DOHH2 (cell line): ENCODE results near the gene TMEM273.

Source experiments
- H3F3A ChIP-seq: fragments of 200-600 bp; sonication (generic), shearing (Covaris generic); 2 replicates; pipeline ENCODE4 v1.6.0; 2016; ENCODE audit warnings: antibody characterized with exemption, mild to moderate bottlenecking; ENCODE audit not compliant: control insufficient read depth, insufficient read depth
- H3K27ac ChIP-seq: fragments of 200-600 bp; sonication (generic); 2 replicates; pipeline ENCODE4 v1.5.1; 2014; ENCODE audit warnings: low read depth, mild to moderate bottlenecking, low read length, moderate library complexity
- H3K27me3 ChIP-seq: fragments of 200-600 bp; sonication (generic); 2 replicates; pipeline ENCODE4 v1.6.1; 2014; ENCODE audit warnings: mild to moderate bottlenecking, low read length, mixed read lengths; ENCODE audit not compliant: control insufficient read depth
- H3K36me3 ChIP-seq: fragments of 200-600 bp; sonication (generic); 2 replicates; pipeline ENCODE4 v1.6.1; 2014; ENCODE audit warnings: mild to moderate bottlenecking, low read length, moderate library complexity, mixed read lengths; ENCODE audit not compliant: control insufficient read depth
- H3K4me1 ChIP-seq: fragments of 200-600 bp; sonication (generic); 2 replicates; pipeline ENCODE4 v1.6.1; 2014; ENCODE audit warnings: mild to moderate bottlenecking, low read length, mixed read lengths; ENCODE audit not compliant: control insufficient read depth
- H3K4me2 ChIP-seq: fragments of 200-600 bp; sonication (generic); 2 replicates; pipeline ENCODE4 v1.6.0; 2014; ENCODE audit warnings: mild to moderate bottlenecking, low read length, moderate library complexity
- H3K4me3 ChIP-seq: fragments of 200-600 bp; sonication (generic); 2 replicates; pipeline ENCODE4 v1.5.1; 2014; ENCODE audit warnings: mild to moderate bottlenecking, low read length, mixed read lengths
- H3K79me2 ChIP-seq: fragments of 200-600 bp; sonication (generic); 2 replicates; pipeline ENCODE4 v1.6.1; 2014; ENCODE audit warnings: mild to moderate bottlenecking, low read length, mixed read lengths; ENCODE audit not compliant: control insufficient read depth
- H3K9me2 ChIP-seq: fragments of 200-600 bp; sonication (generic); replicated peaks from 2 replicates; pipeline ENCODE4 v1.6.1; 2014; ENCODE audit warnings: mild to moderate bottlenecking, low read length, mixed read lengths; ENCODE audit not compliant: control insufficient read depth
- H3K9me3 ChIP-seq: fragments of 200-600 bp; sonication (generic); 2 replicates; pipeline ENCODE4 v1.6.1; 2014; ENCODE audit warnings: antibody characterized with exemption, low read length, mixed read lengths; ENCODE audit not compliant: control insufficient read depth, insufficient read depth
- H4K20me1 ChIP-seq: fragments of 200-600 bp; sonication (generic); 2 replicates; pipeline ENCODE4 v1.6.0; 2014; ENCODE audit warnings: low read depth, mild to moderate bottlenecking, antibody characterized with exemption, low read length, moderate library complexity; ENCODE audit not compliant: control insufficient read depth, insufficient read depth
- CTCF ChIP-seq: fragments of 200-600 bp; sonication (generic); IDR thresholded peaks from one replicate; pipeline ENCODE4 v1.5.1; 2014; ENCODE audit warnings: antibody characterized with exemption, mild to moderate bottlenecking, low read depth, low read length; ENCODE audit not compliant: poor library complexity, severe bottlenecking
- EZH2phosphoT487 ChIP-seq: fragments of 200-600 bp; sonication (generic); IDR thresholded peaks from 2 replicates; pipeline ENCODE4 v1.6.1; 2017; ENCODE audit warnings: borderline replicate concordance, mild to moderate bottlenecking, antibody characterized with exemption, low read length, moderate library complexity, mixed read lengths

Gene TMEM273

GRCh38 chr10:49227406-49227805 is 39.2 kb upstream of the TMEM273 start:
- Histone ChIP-seq H3F3A (no peaks in the 10 kb centered on the region), H3K4me1 (no peaks in the 10 kb centered on the region), H3K4me2 (no peak overlapping the region), H3K27me3 (no peaks in the 10 kb centered on the region), H3K4me3 (no peak overlapping the region), H3K9me3 (no peaks in the 10 kb centered on the region), H3K9me2 (no peaks in the 10 kb centered on the region), H4K20me1 (no peaks in the 10 kb centered on the region), H3K79me2 (no peaks in the 10 kb centered on the region), H3K36me3 (no peaks in the 10 kb centered on the region), H3K27ac (no peak overlapping the region)
- TF ChIP-seq EZH2phosphoT487 (no peak), CTCF (no peak)

- Histone ChIP-seq H3K4me2 (no peak overlapping the region), H3K36me3 (no peaks in the 10 kb centered on the region), H3K27me3 (no peaks in the 10 kb centered on the region), H3F3A (no peaks in the 10 kb centered on the region), H3K9me3 (no peaks in the 10 kb centered on the region), H3K9me2 (no peaks in the 10 kb centered on the region), H4K20me1 (no peaks in the 10 kb centered on the region), H3K4me3 (no peak overlapping the region), H3K27ac (no peak overlapping the region), H3K4me1 (no peaks in the 10 kb centered on the region), H3K79me2 (no peaks in the 10 kb centered on the region)
- TF ChIP-seq EZH2phosphoT487 = no peak
- TF ChIP-seq CTCF = no peak
Observed at GRCh38 chr10:49226594-49226993, 38.4 kb upstream of the TMEM273 start.

GRCh38 chr10:49225218-49225876 is 37.2 kb upstream of the TMEM273 start:
- Histone ChIP-seq H3K27ac (no peak overlapping the region), H4K20me1 (no peaks in the 10 kb centered on the region), H3K79me2 (no peaks in the 10 kb centered on the region), H3K9me3 (no peaks in the 10 kb centered on the region), H3K27me3 (no peaks in the 10 kb centered on the region), H3K36me3 (no peaks in the 10 kb centered on the region), H3K4me1 (no peaks in the 10 kb centered on the region), H3F3A (no peaks in the 10 kb centered on the region), H3K4me3 (no peak overlapping the region), H3K4me2 (no peak overlapping the region), H3K9me2 (no peaks in the 10 kb centered on the region)
- no peak for TF ChIP-seq EZH2phosphoT487
- no peak for TF ChIP-seq CTCF
